Testis (tissue), 3 donors: ENCODE measurements around the gene FAM240A. TPM values are rescaled to one million over a fixed set of nuclear protein-coding genes. Genes with fewer than 3 reads are reported as not detected.

Source experiments
- DNase-seq: peaks from one replicate; pipeline ENCODE4 v3.0.0-alpha.2; 2019
- H3K27ac ChIP-seq, 2 donors: fragments of 200-600 bp; sonication (generic); one replicate each; pipeline ENCODE4 v1.5.1; 2019
- H3K27me3 ChIP-seq: fragments of 200-600 bp; sonication (generic); one replicate; pipeline ENCODE4 v1.5.1; 2019
- H3K36me3 ChIP-seq: fragments of 200-600 bp; sonication (generic); one replicate; pipeline ENCODE4 v1.5.1; 2017; ENCODE audit warnings: low read depth; ENCODE audit errors: missing control alignments
- H3K4me1 ChIP-seq: fragments of 200-600 bp; sonication (generic); one replicate; pipeline ENCODE4 v1.5.1; 2019
- H3K4me3 ChIP-seq, 2 donors: fragments of 200-600 bp; sonication (generic); one replicate each; pipeline ENCODE4 v1.5.1; 2017 to 2019
- H3K9me3 ChIP-seq: fragments of 200-600 bp; sonication (generic); one replicate; pipeline ENCODE4 v1.5.1; 2017
- CTCF ChIP-seq, 3 experiments: fragments of 450-650 bp in 2 of 3; fragments of 200-600 bp in 1 of 3; sonication (generic) in 1 of 3; IDR thresholded peaks; one replicate each; pipeline ENCODE4 v1.5.1; 2016 to 2019; ENCODE audit warnings: antibody characterized with exemption in 3 of 3, mild to moderate bottlenecking in 2 of 3, moderate library complexity in 1 of 3
- POLR2A ChIP-seq: fragments of 450-650 bp; IDR thresholded peaks from one replicate; pipeline ENCODE4 v1.6.1; 2017; ENCODE audit warnings: antibody characterized with exemption, mild to moderate bottlenecking, moderate library complexity
- WGBS, 2 donors: methylation state at CpG; one replicate each; pipeline ENCODE4 v1.1.5; 2018; 5-methylcytosine and 5-hydroxymethylcytosine counted together
- intact Hi-C: fragments of 100-400 bp; cut with DNase I; formaldehyde crosslinking; loops from one replicate; pipeline ENCODE4 v1.15.1; 2023; ENCODE audit warnings: low total_unique reads
- polyA plus RNA-seq: library from polyadenylated mRNA; stranded (reverse); fragments of 350-450 nt; fragmentation: Illumina TruSeq; extraction: RNeasy Lipid Tissue Mini Kit (QIAGEN cat#74804); gene quantifications from one replicate; pipeline ENCODE4 v1.2.3, GENCODE V29; 2014; ENCODE audit warnings: low read depth, low replicate concordance; ENCODE audit not compliant: insufficient read depth
- total RNA-seq, 2 donors: library from RNA; depleted of rRNA; stranded (reverse); fragments of >200 nt; gene quantifications; one replicate each; pipeline ENCODE4 v1.2.3, GENCODE V29; 2016

The FAM240A gene
- total and polyA plus RNA-seq, 3 donors from 2014 or later = not detected

DNA sequence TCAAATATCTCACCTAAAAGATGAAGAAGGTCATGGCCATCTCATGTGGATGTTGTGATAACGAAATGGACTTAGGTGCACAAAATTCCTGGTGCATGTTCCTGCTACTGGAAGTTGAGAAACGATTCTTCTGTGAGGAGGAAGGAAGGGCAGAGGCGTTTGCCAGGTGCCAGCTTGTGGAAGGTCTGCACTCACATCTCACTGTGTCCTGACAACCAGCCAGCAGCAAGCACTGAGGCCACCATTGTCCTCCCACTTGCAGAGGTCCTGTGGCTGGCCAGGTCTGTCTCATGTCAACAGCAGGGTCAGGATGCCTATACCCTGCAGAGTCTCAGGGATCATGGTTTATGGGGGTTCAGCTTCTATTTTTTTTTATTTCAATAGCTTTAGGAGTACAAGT is 3.7 kb downstream of the FAM240A start:
- intact Hi-C loops = no loop called here
- TF ChIP-seq CTCF (IDR thresholded peaks at IDR 0.05) (no peak), POLR2A (no peak)
- Histone ChIP-seq H3K9me3 (no peaks in the 10 kb centered on the region), H3K27me3 (no peaks in the 10 kb centered on the region), H3K4me1 (no peaks in the 10 kb centered on the region), H3K4me3 (no peak overlapping the region), H3K27ac (no peak overlapping the region), H3K36me3 (no peaks in the 10 kb centered on the region)
- WGBS, 2 donors = 57 to 63% methylated on average over 3 of the region's 3 CpGs
- no peak for DNase-seq

- Histone ChIP-seq H3K9me3 (no peaks in the 10 kb centered on the region), H3K27ac (no peak overlapping the region), H3K4me1 (no peaks in the 10 kb centered on the region), H3K36me3 (no peaks in the 10 kb centered on the region), H3K4me3 (no peak overlapping the region), H3K27me3 (no peaks in the 10 kb centered on the region)
- no peak for DNase-seq
- intact Hi-C loops = no loop called here
- 63 to 96% methylated on average over 1 to 3 of the region's 3 CpGs for WGBS, 2 donors
- TF ChIP-seq CTCF (IDR thresholded peaks at IDR 0.05) (no peak), POLR2A (no peak)
Observed at GRCh38 chr3:46617941-46618340, 5.6 kb downstream of the FAM240A start.

DNA sequence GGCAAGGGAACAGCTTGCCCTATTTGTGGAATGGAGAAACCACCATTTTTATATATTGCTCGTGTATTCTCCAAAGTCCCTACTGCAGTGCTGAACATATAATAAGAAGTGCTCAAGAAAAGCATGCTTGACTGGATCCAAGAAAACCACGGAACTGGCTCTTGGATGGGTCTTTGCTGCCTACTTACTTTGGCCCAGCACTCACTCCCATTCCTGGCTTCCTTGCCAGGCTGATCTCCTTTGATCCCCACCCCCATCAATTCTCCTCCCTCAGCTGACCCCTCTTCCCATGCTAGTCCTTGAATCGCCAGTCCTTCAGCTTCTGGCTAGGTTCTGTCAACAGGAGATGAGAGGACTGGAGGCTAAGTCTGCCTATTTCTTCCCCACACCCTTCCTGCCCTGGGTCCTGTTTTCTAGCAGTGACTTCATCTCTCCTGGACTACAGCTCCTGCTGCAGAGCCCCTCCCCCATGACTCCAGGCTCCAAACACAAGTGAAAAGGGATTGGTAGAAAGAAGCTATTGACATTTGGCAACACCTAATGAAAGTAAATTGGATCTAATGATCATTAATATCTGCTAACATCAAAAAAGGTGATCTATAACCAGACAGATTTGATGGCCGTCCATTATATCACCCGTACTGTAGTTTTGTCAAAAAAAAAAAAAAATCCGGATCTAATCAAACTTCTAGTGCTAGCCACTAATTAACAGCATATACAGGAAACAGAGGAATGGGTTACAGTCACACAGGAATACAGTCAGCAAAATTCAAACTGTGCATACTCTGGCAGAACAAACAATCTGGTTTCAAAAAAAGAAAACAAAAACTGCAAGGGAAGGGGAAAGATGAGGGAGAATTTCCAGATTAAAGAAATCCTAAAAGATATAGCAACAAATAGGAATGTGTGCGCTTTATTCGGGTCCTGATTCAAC is 7.8 kb downstream of the FAM240A start:
- 59 to 68% methylated on average over 8 of the region's 8 CpGs for WGBS, 2 donors
- no peaks in the 10 kb centered on the region for H3K9me3 ChIP-seq
- intact Hi-C loops = no loop called here
- DNase-seq = no peak
- no peak overlapping the region for H3K4me3 ChIP-seq
- no peak overlapping the region for H3K27ac ChIP-seq
- H3K4me1 ChIP-seq = no peaks in the 10 kb centered on the region
- H3K27me3 ChIP-seq = no peaks in the 10 kb centered on the region
- TF ChIP-seq POLR2A = no peak
- TF ChIP-seq CTCF (IDR thresholded peaks at IDR 0.05) = no peak
- H3K36me3 ChIP-seq = no peaks in the 10 kb centered on the region

DNA sequence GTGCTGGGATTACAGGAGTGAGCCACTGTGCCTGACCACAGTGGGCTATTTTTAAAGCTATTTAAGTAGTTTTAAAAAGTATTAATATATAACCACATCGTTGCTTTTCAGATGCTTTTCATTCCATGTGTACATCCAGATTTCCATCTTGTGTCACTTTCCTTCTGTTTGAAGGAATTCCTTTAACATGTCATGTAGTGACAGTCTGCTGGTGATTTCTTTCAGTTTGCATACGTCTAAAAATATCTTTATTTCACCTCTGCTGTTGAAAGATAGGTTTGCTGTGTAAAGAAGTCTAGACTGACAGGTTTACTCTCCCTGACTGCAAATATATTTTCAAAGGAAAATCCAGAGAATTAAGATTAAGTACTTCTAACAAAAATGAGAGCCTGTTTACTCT is 12.2 kb downstream of the FAM240A start:
- intact Hi-C loops = no loop called here

More for the DNA sequence above, 12.2 kb downstream of the FAM240A start:
- H3K9me3 ChIP-seq = no peaks in the 10 kb centered on the region
- no peak for DNase-seq
- H3K36me3 ChIP-seq = no peaks in the 10 kb centered on the region
- no peak overlapping the region for H3K27ac ChIP-seq
- H3K27me3 ChIP-seq = no peaks in the 10 kb centered on the region
- H3K4me3 ChIP-seq = no peak overlapping the region
- TF ChIP-seq POLR2A = no peak
- TF ChIP-seq CTCF (IDR thresholded peaks at IDR 0.05) = no peak
- WGBS, 2 donors = 62 to 70% methylated on average over 2 of the region's 2 CpGs
- H3K4me1 ChIP-seq = no peaks in the 10 kb centered on the region
